GM19099 (cell line): Measurements from ENCODE around the gene TJP3.

Experiments used
- POLR2A ChIP-seq: IDR thresholded peaks from 3 replicates; pipeline ENCODE4 v1.6.1; 2011; ENCODE audit warnings: low read depth; ENCODE audit not compliant: insufficient read length; ENCODE audit errors: extremely low read depth

Gene TJP3

DNA sequence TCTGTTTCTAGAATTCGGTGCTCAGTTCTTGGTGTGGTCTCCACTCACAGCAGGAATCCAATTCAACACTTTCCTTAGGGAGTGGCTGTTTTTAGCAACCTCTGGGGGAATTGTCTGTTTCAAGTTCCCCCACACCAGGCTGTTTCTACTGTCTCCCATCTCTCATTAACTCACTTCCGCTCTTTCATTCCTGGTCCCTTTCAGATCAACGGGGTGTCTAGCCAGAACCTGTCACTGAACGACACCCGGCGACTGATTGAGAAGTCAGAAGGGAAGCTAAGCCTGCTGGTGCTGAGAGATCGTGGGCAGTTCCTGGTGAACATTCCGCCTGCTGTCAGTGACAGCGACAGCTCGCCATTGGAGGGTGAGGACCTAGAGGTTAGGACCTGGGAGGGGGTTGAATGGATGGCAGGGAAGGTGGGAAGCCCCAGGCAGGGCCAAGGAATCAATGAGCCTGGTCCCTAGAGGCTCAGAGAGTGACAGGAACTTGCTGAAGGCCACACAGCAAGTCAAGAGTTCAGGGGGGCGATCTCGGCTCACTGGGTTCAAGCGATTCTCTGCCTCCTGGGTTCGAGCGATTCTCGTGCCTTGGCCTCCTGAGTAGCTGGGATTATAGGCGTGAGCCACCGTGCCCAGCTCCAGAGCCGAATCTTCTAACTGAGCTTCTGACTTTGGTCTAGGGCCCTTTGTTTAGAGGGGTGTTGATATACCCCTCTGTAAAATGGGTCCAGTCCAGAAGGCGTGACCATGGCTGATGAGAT is 25.5 kb downstream of the TJP3 start:
- no peak for TF ChIP-seq POLR2A

DNA sequence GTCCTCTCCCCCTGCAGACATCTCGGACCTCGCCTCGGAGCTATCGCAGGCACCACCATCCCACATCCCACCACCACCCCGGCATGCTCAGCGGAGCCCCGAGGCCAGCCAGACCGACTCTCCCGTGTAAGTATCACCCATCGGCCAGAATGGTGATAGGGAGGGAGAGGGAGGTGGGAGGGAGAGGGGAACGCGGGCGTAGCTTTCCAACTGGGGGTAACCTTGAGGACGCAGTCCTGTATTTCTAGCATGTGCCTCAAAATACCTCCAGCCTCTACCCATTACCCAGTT is 26.1 kb downstream of the TJP3 start:
- TF ChIP-seq POLR2A, result no peak

DNA sequence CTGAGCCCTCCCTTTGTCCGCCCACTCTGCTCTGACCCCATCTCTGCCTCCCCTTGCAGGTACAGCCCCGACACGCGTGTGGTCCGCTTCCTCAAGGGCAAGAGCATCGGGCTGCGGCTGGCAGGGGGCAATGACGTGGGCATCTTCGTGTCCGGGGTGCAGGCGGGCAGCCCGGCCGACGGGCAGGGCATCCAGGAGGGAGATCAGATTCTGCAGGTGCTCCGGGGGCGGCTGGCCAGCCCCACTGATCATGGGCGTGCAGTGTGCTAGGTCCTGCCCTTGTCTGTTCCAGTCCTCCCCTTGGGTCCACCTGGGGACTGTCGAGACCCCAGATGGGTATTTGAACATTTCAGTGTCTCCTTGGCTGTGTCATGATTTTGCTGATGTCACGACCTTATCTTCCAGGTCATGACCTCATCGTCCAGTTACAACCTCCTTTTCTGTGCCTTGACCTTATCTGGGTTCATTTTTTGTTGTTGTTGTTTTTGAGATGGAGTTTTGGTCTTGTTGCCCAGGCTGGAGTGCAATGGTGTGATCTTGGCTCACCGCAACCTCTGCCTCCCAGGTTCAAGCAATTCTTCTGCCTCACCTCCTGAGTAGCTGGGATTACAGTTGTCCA is 28.0 kb downstream of the TJP3 start:
- no peak for TF ChIP-seq POLR2A

DNA sequence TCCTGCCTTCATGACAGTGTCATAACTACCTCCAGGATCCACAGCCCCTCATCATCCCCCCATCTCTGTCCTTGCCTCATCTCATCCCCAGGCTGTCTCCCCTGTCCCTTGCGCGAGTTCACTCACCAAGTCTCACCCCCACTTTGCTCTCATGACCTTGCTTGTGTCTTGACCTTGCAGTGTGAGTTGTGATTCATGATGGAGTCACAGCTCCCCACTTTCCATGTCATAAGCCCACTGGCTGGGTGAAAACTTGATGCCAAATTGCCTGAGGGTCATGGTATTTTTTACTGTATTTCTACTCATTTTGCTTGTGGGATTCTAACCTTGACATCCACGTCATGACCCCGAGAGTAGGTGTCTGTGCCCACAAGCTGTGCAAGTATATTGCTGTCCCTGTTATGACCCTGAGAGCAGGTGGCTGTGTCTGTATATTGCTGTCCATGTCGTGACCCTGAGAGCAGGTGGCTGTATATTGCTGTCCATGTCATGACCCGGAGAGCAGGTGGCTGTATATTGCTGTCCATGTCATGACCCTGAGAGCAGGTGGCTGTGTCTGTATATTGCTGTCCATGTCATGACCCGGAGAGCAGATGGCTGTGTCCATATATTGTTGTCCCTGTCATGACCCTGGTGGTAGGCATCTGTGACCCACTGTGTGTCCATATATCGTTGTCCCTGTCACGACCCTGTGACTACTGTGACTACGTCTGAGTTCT is 29.5 kb downstream of the TJP3 start:
- TF ChIP-seq POLR2A, result no peak

DNA sequence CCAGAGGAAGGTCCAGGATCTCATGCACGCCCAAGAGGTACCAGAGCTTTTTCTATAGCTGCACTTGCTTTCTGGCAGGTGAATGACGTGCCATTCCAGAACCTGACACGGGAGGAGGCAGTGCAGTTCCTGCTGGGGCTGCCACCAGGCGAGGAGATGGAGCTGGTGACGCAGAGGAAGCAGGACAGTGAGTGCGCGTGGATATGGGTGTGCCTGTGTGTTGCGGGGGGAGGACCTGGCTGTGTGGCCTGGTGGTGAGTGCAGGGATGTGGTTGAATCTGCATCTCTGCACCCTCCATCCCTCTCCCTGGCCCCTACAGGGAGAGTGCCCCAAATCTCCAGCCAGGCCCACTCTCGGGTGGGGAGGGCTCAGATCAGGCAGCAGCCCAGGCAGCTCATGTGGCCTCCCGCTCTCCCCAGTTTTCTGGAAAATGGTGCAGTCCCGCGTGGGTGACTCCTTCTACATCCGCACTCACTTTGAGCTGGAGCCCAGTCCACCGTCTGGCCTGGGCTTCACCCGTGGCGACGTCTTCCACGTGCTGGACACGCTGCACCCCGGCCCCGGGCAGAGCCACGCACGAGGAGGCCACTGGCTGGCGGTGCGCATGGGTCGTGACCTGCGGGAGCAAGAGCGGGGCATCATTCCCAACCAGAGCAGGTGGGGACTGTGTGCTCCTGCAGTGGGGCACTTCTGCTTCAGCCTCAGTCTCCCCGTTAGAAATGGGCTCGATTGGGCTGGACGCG is 30.5 kb downstream of the TJP3 start:
- TF ChIP-seq POLR2A, result no peak

DNA sequence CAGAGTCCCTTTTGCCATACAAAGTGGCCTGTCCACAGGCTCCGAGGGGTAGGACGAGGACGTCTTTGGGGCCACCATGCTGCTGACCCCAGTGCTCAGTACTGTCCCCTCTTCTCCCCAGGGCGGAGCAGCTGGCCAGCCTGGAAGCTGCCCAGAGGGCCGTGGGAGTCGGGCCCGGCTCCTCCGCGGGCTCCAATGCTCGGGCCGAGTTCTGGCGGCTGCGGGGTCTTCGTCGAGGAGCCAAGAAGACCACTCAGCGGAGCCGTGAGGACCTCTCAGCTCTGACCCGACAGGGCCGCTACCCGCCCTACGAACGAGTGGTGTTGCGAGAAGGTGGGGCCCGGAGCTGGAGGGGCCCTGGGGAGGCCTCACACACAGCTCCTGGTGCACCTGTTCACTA is 32.2 kb downstream of the TJP3 start:
- TF ChIP-seq POLR2A, result no peak

DNA sequence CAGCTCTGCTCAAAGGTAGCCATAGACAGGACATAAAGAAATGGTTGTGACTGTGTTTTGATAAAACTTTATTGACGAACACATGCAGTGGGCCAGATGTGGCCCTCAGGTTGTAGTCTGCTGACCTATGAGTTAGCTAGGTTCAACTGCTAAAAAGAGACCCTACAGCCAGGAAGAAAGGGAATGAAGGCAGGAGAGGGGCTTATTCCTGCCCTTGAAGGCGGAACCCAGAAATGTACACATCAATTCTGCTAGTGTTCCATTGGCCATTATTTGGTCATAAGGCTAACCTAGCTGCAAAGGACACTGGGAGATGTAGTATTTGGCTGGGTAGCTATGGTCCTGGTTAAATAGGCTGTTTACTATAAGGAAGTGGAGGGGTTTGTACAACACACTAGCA is 35.3 kb downstream of the TJP3 start:
- TF ChIP-seq POLR2A, result no peak

DNA sequence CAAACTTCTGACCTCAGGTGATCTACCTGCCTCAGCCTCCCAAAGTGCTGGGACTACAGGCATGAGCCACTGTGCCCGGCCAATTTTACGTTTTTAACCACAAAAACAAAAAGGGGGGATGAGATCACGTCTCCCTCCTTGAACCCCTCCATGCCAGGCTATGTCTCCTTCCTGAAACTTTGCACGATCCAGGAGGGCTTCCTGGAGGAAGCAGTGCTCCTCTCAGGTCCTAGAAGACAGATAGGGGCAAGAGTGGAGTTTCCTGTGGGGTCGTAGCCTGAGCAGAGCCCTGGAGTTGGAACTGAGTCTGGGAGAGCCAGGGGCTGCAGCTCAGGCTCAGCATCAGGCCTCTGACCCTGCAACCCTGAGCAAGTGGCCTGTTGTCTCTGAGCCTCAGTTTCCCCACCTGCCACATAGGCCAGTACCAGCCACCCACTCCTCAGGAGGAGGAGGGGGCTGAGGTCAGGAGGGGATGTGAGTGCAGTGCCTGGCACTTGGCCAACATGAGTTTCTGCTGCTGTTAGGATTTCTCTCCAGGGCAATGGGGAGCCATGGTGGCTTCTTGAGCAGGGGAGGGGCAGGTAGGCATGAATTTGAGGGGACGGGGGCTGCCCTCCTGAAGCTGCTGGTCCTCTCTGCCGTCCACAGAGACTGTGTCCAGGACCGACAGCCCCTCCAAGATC is 37.3 kb downstream of the TJP3 start:
- no peak for TF ChIP-seq POLR2A

DNA sequence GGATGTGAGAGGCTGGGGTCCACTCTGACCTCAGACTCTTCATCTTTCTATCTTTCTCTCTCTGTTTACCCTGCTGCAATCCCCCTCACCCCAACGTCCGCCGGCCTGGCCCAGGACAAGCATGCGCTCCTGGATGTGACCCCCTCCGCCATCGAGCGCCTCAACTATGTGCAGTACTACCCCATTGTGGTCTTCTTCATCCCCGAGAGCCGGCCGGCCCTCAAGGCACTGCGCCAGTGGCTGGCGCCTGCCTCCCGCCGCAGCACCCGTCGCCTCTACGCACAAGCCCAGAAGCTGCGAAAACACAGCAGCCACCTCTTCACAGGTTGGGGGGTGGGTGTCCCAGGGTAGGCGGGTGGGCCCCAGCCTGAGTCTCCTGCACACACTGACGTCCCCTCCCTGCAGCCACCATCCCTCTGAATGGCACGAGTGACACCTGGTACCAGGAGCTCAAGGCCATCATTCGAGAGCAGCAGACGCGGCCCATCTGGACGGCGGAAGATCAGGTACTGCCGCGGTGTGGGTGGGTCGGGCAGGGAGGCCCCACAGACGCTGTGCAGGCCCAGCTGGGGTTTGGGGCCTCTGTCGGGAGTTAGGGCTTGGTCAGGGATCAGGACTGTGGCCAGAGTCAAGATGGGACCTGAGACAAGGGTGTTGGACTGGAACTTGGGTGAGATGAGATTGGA is 38.3 kb downstream of the TJP3 start:
- TF ChIP-seq POLR2A, result no peak

DNA sequence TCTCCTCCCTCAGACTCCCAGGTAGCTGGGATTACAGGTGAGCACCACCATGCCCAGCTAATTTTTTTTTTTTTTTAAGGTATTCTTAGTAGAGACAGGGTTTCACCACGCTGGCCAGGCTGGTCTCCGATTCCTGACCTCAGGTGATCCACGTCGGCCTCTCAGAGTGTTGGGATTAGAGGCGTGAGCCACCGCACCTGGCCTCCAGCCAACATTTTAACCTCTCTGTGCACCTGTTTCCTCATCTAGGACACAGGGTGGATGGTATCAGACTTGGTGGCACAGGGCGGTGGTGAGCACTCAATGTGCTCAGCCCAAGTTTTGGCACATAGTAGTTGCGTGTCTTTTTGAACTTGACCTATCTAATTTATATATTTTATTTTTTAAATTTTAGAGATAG is 40.8 kb downstream of the TJP3 start:
- TF ChIP-seq POLR2A, result no peak

DNA sequence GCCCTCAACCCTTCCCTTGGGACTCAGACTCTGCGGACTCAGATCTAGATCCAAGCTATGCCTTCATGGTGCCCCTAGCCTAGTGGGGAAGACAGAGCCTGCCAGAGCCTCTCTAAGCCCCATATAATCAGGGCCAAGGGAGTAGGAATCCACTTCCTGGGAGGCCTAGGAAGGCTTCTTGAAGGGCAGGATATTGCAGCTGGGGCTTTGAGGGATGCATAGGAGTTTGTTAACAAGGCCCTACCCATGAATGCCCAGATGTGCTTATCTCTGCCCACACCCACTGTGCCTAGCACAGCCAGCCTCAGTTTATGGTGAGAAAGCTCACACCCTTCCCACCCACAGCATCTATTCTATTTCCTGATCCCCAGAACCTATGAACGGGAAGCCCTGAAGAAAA is 42.0 kb downstream of the TJP3 start:
- no peak for TF ChIP-seq POLR2A

DNA sequence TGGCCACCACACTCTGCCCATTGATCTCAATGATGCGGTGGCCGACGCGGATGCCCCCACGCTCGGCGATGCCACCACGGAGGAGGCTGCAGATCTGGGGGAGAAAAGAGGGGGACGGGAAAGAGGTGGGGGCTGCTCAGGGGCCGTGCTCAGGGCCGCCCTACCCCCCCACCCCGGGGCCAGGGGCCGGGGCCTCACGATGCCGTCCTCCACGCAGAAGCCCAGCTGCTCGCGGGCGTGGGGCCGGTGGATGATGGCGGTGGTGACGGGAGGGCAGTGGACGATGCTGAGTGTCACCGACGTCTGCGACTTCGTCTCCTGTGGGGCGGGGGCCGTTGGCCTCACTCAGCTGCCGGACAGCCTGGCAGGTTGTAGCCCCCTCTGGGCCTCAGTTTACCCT is 43.1 kb downstream of the TJP3 start:
- no peak for TF ChIP-seq POLR2A

DNA sequence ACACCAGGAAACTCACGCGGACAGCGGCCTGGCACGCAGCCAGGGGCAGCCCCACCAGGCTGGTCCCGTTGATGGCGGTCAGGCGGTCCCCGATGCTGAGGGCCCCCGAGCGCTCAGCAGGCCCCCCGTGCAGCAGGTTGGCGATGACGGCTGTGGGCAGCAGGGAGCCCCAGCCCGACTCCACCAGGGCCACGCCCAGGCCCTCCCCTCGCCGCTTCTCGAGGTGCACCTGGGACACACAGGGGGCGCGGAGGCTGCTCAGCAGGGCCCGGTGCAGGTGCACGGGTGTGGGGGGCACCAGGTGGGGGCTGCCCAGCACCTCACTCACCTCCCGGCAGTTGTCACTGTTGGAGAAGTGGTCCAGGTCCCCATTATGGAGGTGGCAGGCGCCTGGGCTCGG is 44.3 kb downstream of the TJP3 start:
- TF ChIP-seq POLR2A, result no peak

DNA sequence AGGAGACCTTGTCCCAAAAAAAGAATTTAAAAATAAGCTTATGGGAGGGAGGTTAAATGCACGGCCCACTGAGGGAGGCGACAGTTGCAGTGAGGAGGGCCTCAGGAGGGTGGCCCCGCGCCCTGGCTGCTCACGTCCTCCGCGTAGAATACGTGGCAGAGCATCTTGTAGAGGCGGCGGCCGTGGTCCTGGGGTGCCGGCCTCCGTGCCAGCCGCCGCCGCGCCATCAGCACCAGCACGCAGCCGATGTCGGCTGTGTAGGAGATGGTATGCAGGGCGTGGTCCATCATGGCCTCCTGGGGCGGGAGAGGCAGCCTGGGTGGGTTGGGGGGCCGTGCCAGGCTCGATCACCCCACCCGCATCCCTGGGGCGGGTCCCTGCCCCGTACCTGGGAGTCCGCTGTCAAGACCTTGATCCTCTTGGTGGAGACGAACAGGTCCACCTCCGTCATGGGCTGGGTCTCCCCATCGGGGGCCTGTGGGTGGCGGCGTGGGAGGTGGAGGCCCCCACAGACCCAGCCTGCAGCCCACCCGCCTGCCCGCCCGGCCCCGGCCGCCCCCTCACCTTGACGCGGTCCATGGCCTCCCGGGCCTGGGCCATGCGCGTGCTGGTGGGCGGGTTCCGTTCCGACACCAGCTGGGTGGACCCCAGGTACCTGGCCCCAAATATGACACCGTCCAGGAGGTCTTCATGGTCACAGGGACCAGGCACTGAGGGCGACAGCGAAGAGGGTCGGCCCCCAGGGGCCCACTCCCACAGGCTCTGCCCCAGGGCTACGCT is 45.6 kb downstream of the TJP3 start:
- no peak for TF ChIP-seq POLR2A

DNA sequence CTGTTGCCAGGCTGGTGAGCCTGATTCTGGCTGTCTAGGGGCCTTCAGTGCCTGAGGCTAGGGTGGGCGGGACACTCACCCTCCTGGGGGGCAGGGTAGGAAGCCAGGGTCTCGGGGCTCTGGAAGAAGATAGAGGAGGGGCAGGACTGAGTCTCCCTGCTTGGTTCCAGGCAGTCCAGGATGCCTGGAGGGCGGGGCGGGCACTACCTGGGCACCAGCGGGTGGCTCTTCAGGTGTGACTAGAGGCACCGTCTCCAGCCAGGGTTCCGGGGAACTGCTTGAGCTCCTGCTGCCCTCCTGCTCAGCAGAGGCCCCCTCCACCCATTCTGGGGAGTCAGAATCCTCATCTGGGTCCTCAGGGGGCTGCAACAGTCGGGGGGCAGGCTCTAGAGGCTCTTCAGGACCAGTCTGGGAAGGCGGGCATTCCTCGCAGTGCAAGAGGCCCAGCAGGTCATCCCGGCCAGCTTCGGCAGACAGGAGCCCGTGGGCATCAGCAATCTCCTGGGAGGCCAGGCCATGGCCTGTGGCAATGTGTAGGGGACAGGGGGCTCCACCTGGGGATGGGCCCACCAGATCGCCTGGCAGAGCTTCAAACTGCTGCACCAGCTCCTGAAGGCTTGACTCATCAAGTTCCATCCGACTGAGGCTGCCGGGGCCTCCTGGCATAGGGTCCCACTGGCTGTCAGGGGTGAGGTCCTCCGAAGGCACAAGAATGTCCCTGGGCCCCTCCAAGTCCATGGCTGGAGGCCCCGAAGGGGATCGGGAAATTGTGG is 51.5 kb downstream of the TJP3 start:
- TF ChIP-seq POLR2A, result no peak
